Stimulated activated CD8-positive, alpha-beta memory T cell treated with anti-CD3 and anti-CD28 coated beads, Interleukin-15, amount 100 ng/mL, for 1 hour (primary cell): ENCODE data around the gene MRM3.
"Not testable (repeated sequence)": the region's sequence is repeated elsewhere in the genome, so short reads cannot be mapped to it uniquely, and the experiment has no call there.

ENCODE experiments used
- DNase-seq: peaks from one replicate; pipeline ENCODE4 v3.0.0-alpha.2; 2020; ENCODE audit warnings: low read depth

MRM3 gene

DNA sequence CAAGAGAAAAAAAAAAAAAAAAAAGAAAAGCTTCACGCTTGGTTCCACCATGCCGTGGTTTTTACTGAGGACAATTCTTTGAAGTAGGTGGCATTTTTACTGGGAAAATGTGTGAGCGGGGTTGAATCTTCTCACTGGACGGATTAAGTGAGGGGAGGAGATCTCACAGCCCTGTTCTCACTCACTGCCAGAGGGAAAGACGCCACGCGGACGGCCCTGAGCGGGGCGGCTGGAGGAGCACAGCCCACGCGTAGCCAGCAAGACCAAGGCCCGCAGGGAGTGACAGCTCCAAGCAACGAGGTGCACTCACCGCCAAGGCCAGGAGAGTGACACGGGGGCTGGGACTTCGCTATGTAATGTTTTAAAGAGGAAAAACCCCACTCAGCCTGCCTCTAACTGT lies 43.1 kb downstream of the MRM3 start:
- no peak for DNase-seq

DNA sequence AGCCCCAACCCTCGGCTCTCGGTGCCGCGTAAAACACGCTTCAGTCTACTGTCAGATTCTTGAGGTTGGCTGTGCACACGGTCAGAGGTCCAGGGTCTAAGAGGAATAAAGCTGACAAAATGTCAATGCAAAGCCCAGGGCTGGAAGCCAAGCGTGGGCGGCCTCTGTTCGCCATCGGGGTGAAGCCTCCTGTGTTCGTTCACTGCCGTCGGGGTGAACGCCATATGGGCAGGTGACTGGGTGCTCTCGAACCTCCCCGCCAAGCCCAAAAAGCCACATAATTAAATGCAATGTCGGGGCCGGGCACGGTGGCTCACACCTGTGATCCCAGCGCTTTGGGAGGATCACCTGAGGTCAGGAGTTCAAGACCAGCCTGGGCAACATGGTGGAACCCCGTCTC lies 44.6 kb downstream of the MRM3 start:
- no peak for DNase-seq

DNA sequence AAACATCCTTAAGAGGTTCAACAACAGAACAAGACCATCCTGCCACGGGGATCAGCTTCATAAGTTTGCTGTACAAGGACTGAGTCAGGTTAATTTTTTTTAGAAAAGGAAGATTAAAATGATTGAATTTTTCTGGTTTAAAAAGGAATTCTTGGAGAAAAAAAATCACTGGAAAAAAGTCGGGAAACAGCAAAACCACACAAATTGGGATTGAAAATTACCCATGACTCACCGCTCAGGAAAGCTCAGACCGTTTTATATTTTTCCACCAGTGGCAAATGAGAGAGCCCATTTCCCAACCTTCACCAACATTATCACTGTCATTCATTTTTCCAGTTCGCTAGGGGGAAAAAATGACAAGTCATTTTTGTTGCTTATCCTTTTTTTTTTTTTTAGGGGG lies 46.6 kb downstream of the MRM3 start:
- no peak for DNase-seq

DNA sequence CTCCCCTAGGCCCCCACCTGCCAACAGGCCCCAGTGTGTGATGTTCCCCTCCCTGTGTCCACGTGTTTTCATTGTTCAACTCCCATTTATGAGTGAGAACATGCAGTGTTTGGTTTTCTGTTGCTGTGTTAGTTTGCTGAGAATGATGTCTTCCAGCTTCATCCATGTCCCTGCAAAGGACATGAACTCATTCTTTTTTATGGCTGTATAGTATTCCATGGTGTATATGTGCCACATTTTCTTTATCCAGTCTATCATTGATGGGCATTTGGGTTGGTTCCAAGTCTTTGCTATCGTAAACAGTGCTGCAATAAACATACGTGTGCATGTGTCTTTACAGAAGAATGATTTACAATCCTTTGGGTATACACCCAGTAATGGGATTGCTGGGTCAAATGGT lies 47.5 kb downstream of the MRM3 start:
- not testable (repeated sequence) for DNase-seq

DNA sequence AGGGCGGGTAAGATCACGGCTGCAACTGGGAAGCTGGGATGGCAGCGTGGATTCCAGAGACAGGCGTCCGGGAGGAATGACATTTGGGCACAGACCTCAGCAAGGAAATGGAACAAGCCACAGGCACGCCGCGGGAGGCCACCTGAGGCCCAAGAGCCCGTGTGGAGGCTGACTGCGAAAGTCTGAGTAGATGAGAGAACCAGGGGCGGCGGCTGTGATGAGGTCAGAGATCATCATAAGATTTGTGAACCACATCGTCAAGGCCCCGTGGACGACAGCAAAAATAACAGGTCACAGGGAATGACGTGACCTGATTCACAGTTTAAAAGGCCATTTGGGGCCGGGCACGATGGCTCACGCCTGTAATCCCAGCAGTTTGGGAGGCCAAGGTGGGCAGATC lies 48.2 kb downstream of the MRM3 start:
- no peak for DNase-seq

DNA sequence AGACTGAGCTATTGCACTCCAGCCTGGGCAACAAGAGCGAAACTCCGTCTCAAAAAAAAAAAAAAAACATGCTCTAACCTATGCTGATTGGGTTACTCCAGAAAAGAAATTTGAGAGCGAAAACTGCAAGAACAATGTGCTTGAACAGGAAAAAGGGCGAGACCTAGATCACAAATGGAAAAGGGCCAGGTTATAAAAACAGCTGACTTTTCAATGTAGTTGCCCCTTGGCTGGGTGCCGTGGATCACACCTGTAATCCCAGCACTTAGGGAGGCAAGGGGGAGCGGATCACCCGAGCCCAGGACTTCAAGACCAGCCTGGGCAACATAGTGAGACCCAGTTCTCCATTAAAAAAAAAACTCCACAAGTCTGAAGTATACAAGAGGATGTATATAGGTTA lies 48.8 kb downstream of the MRM3 start:
- DNase-seq = no peak

DNA sequence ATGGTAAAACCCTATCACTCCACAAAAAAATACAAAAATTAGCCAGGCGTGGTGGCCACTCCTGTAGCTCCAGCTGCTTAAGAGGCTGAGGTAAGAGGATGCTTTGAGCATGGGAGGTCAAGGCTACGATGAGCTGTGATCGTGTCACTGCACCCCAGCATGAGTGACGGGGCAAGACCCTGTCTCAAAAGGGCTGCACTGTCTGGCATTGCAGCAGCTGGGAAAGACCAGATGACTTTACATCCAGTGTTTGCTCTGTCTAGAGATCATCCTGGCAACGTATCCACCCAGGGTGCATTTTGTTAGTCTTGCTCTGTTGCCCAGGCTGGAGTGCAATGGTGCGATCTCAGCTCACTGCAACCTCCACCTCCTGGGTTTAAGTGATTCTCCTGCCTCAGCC lies 52.0 kb downstream of the MRM3 start:
- no peak for DNase-seq

DNA sequence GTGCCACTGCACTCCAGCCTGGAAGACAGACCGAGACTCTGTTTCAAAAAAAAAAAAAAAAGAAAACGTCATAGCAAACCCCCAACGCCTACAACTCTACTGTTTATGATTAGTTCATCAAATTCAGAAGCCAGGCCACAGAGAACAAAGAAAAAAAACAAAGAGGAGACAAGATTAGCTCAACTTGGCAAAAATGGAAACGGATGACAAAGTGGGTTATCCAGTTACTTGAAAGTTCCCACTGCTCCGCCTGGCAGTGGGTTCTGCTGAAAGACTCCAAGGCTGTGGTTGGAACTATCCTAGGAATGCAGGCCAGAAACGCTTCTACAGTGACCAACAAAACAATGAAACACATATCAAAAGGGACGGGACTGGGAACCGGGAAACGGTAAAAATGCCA lies 53.1 kb downstream of the MRM3 start:
- no peak for DNase-seq

DNA sequence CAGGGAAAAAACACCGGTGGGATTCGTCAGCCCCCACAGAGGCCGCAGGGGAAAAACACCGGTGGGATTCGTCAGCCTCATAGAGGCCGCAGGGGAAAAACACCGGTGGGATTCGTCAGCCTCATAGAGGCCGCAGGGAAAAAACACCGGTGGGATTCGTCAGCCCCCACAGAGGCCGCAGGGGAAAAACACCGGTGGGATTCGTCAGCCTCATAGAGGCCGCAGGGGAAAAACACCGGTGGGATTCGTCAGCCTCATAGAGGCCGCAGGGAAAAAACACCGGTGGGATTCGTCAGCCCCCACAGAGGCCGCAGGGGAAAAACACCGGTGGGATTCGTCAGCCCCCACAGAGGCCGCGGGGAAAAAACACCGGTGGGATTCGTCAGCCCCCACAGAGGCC lies 53.6 kb downstream of the MRM3 start:
- not testable (repeated sequence) for DNase-seq

DNA sequence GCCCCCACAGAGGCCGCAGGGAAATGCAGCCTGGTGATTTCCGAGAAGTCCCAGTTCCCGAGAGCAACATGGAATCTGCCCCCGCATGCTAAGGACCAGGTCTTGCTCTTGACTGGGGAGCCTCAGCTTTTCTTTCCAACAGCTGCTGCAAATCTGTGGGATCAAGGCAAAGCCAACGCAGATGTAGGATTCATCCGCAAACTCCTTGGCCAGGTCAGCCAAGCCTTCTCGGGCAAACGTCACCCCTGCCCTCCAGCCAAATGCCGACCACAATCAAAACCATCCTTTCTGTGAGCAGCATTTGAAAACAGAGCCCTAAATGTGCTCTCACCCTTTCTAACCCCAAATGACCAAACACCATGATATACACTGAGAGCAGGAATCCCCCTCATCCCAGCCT lies 54.0 kb downstream of the MRM3 start:
- no peak for DNase-seq

DNA sequence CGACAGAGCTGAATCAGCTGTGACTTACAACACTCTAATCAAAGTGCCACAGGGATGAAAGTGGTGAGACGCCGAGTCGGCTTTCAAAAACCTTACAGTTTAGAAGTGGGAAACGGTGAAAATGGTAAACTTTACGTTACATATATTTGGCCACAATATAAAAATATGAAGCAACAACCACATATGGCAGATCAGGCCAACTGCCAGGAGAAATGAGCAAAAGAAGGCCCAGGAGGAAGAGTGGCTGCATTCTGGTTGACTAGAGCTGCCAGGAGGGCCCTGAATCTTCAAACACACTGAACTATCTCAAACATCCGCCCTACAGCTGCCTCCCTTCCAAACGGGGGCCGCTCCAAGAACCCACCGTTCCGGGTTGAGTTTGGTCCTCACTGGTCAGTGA lies 56.3 kb downstream of the MRM3 start:
- DNase-seq = no peak

DNA sequence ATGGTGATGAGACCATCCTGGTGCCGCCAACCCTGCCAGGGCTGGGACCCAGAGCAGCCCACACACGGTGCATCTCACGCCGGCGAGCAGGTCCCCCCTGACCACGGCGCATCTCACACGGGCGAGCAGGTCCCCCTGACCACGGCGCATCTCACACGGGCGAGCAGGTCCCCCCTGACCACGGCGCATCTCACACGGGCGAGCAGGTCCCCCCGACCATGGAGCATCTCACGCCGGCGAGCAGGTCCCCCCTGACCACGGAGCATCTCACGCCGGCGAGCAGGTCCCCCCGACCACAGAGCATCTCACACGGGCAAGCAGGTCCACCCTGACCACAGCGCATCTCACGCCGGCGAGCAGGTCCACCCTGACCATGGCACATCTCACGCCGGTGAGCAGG lies 59.2 kb downstream of the MRM3 start:
- DNase-seq = no peak
